Choroid plexus epithelial cell (primary cell): ENCODE measurements around the gene ALDH16A1.

ENCODE experiments used
- DNase-seq: peaks from one replicate; pipeline ENCODE4 v3.0.0-alpha.2; 2010; ENCODE audit warnings: low read depth
- H3K4me3 ChIP-seq: 2 replicates; pipeline ENCODE4 v1.5.1; 2011; ENCODE audit warnings: low read depth, mild to moderate bottlenecking, control low read depth, low read length, moderate library complexity
- CTCF ChIP-seq: conservative IDR thresholded peaks from 2 replicates; pipeline ENCODE4 v1.5.1; 2011; ENCODE audit warnings: low read depth, mild to moderate bottlenecking, control low read depth, inconsistent platforms, low read length, moderate library complexity

The ALDH16A1 gene

GRCh38 chr19:49473868-49474541 lies 21.0 kb downstream of the ALDH16A1 start, which contains the start of gene FLT3LG:
FLT3LG (plus strand) TSS chr19:49474215; CDS start chr19:49474640, 425 bp downstream.
- DNase-seq: peak; percentile 76
- peak within 1 kb of the TSS; percentile 78 for H3K4me3 ChIP-seq
- TF ChIP-seq CTCF: peak; percentile 81

GRCh38 chr19:49474542-49474924 lies 21.5 kb downstream of the ALDH16A1 start:
- H3K4me3 ChIP-seq: peak overlapping the region; percentile 78
- no peak for DNase-seq
- TF ChIP-seq CTCF: no peak

GRCh38 chr19:49475191-49475917 lies 22.3 kb downstream of the ALDH16A1 start:
- H3K4me3 ChIP-seq: no peak overlapping the region
- DNase-seq: no peak
- no peak for TF ChIP-seq CTCF

- DNase-seq: peak; percentile 60
- no peak overlapping the region for H3K4me3 ChIP-seq
- TF ChIP-seq CTCF: peak; percentile 74
Observed at GRCh38 chr19:49475995-49476880, 23.2 kb downstream of the ALDH16A1 start.

GRCh38 chr19:49479975-49480628 lies 27.1 kb downstream of the ALDH16A1 start:
- no peak overlapping the region for H3K4me3 ChIP-seq
- TF ChIP-seq CTCF: no peak
- no peak for DNase-seq

GRCh38 chr19:49481020-49481683 lies 28.1 kb downstream of the ALDH16A1 start:
- DNase-seq: no peak
- no peak for TF ChIP-seq CTCF
- no peak overlapping the region for H3K4me3 ChIP-seq
